Activated CD4-positive, CD25-positive, alpha-beta regulatory T cell treated with anti-CD3 and anti-CD28 coated beads, Interleukin-2, amount 50 U/mL, for 24 hours (primary cell): ENCODE data around the gene PTPN2.
A peak's percentile ranks its signal among the peaks of the same experiment; 100 is the strongest.
"Not testable (repeated sequence)": the region's sequence is repeated elsewhere in the genome, so short reads cannot be mapped to it uniquely, and the experiment has no call there.

ENCODE experiments used
- ATAC-seq, 2 donors: fragments of 150-1000 bp; cut with Tn5 transposase; one replicate each; pipeline ENCODE4 v1.10.0; 2021; ENCODE audit warnings: mild to moderate bottlenecking in 1 of 2, moderate library complexity in 1 of 2

Gene PTPN2

GRCh38 chr18:12891561-12891960 is 7.5 kb upstream of the PTPN2 start:
- no peak for ATAC-seq

GRCh38 chr18:12890964-12891363 is 6.9 kb upstream of the PTPN2 start:
- no peak for ATAC-seq

- ATAC-seq = no peak
Observed at GRCh38 chr18:12886498-12887126, 2.6 kb upstream of the PTPN2 start.

GRCh38 chr18:12885500-12885899 is 1.5 kb upstream of the PTPN2 start:
- no peak for ATAC-seq

GRCh38 chr18:12884406-12885323 is 628 bp upstream of the PTPN2 start:
- ATAC-seq = no peak

GRCh38 chr18:12883372-12883683 is 709 bp downstream of the PTPN2 start:
- ATAC-seq = peak; percentile 5 to 14

- no peak for ATAC-seq
Observed at GRCh38 chr18:12882453-12883371, 1.3 kb downstream of the PTPN2 start.

GRCh38 chr18:12880541-12880910 is 3.5 kb downstream of the PTPN2 start:
- ATAC-seq = no peak

GRCh38 chr18:12879840-12880540 is 4.0 kb downstream of the PTPN2 start:
- no peak for ATAC-seq

GRCh38 chr18:12874992-12875391 is 9.0 kb downstream of the PTPN2 start:
- ATAC-seq = not testable (repeated sequence)

- ATAC-seq = not testable (repeated sequence)
Observed at GRCh38 chr18:12873961-12874567, 10.0 kb downstream of the PTPN2 start.

GRCh38 chr18:12872408-12872807 is 11.6 kb downstream of the PTPN2 start:
- ATAC-seq = no peak

- no peak for ATAC-seq
Observed at GRCh38 chr18:12868576-12868975, 15.5 kb downstream of the PTPN2 start.

- no peak for ATAC-seq
Observed at GRCh38 chr18:12867441-12868123, 16.5 kb downstream of the PTPN2 start.

GRCh38 chr18:12863687-12864216 is 20.3 kb downstream of the PTPN2 start:
- ATAC-seq = no peak

GRCh38 chr18:12862874-12863482 is 21.1 kb downstream of the PTPN2 start:
- no peak for ATAC-seq

GRCh38 chr18:12862467-12862866 is 21.6 kb downstream of the PTPN2 start:
- no peak for ATAC-seq

- ATAC-seq = no peak
Observed at GRCh38 chr18:12861637-12862036, 22.4 kb downstream of the PTPN2 start.

GRCh38 chr18:12860530-12860929 is 23.5 kb downstream of the PTPN2 start:
- ATAC-seq = no peak

- ATAC-seq = no peak
Observed at GRCh38 chr18:12858991-12859390, 25.0 kb downstream of the PTPN2 start.
